Jurkat, Clone E6-1 (cell line): ENCODE data around the gene GPR101.
A peak's percentile ranks its signal among the peaks of the same experiment; 100 is the strongest.
"Not testable (repeated sequence)": the region's sequence is repeated elsewhere in the genome, so short reads cannot be mapped to it uniquely, and the experiment has no call there.

Experiments
- DNase-seq: peaks from one replicate; pipeline ENCODE4 v3.0.0-alpha.2; 2011; ENCODE audit warnings: low read depth, low spot score
- H3K4me3 ChIP-seq: 2 replicates; pipeline ENCODE4 v1.5.1; 2011; ENCODE audit warnings: mild to moderate bottlenecking, low read length, control low read depth, moderate library complexity

The GPR101 gene

GRCh38 chrX:137031517-137032340 lies 2.1 kb downstream of the GPR101 start:
- H3K4me3 ChIP-seq, result peak overlapping the region; percentile 59
- DNase-seq, result peak; percentile 63

- no peak for DNase-seq
- no peak overlapping the region for H3K4me3 ChIP-seq
Measured at GRCh38 chrX:137031039-137031438, 2.8 kb downstream of the GPR101 start.

GRCh38 chrX:137028699-137029098 lies 5.1 kb downstream of the GPR101 start:
- DNase-seq, result no peak

GRCh38 chrX:137025930-137026329 lies 7.9 kb downstream of the GPR101 start:
- H3K4me3 ChIP-seq, result no peak overlapping the region
- DNase-seq, result no peak

More at GRCh38 chrX:137028699-137029098, 5.1 kb downstream of the GPR101 start:
- no peak overlapping the region for H3K4me3 ChIP-seq

- not testable (repeated sequence) for H3K4me3 ChIP-seq, DNase-seq
Measured at GRCh38 chrX:137000236-137000635, 33.6 kb downstream of the GPR101 start.

GRCh38 chrX:136999024-136999423 lies 34.8 kb downstream of the GPR101 start:
- DNase-seq, result no peak
- H3K4me3 ChIP-seq, result no peak overlapping the region
